Measurements from ENCODE around the gene TESK2. TPM values are rescaled to one million over a fixed set of nuclear protein-coding genes. Genes with fewer than 3 reads are reported as not detected.

TESK2 gene
- total and polyA plus RNA-seq, 2 of the 8 experiments (the other 6 are each of a cell fraction or from before 2014, with no cell fraction given) = 10.8 to 12.6 TPM

DNA sequence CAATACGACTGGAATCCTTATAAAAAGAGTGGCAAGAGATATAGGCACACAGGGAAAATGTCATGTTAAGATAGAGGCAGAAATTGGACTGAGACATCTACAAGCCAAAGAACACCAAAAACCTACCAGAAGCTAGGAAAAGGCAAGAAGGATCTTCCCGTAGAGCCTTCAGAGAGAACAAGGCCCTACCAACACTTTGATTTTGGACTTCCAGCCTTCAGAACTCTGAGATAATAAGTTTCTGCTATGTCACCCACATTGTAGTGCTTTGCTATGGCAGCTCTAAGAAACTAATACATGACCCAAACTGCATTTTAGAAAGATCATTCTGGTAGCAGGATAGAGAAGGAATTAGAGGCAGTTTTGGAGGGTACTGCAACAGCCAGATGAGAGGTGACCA, 126.7 kb downstream of the TESK2 start (continued):
- TF ChIP-seq GABPA (IDR thresholded peaks at IDR 0.05; ENCODE audit: borderline replicate concordance, insufficient read depth, low read length) = no peak
- TF ChIP-seq SIN3A (conservative IDR thresholded peaks at IDR 0.05 in 1 of 2, IDR thresholded peaks at IDR 0.05 in 1 of 2; ENCODE audit: low read depth in 1 of 2, low read length in 2 of 2) = no peak
